Astrocyte (in vitro differentiated cells and primary cell): ENCODE results near the gene NEMP2.

Experiments
- EZH2 ChIP-seq: IDR thresholded peaks from 2 replicates; pipeline ENCODE4 v1.6.1; 2012; ENCODE audit warnings: mild to moderate bottlenecking, low read length, inconsistent platforms; ENCODE audit not compliant: insufficient read depth
- TF ChIP-seq, protein P1 (sequence below): IDR thresholded peaks from 2 replicates; pipeline ENCODE4 v1.5.1; 2011; ENCODE audit warnings: low read depth, mild to moderate bottlenecking, inconsistent platforms, low read length, moderate library complexity; ENCODE audit not compliant: insufficient read depth

DNA sequence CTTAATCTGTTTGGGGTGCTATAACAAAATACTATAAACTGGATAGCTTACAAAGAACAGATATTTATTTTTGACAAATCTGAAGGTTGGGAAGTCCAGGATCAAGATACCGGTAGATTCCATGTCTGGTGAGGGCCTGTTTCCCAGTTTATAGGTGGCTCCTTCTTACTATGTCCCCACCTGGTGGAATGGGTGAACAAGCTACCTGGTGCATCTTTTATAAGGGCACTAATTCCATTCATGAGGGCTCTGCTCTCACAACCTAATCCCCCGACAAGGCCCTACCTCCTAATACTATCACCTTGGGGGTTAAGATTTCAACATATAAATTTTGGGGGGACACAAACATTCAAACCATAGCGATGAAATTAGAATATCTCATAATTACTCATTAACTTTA, 15.6 kb upstream of the NEMP2 start:
- TF ChIP-seq, protein P1, sequence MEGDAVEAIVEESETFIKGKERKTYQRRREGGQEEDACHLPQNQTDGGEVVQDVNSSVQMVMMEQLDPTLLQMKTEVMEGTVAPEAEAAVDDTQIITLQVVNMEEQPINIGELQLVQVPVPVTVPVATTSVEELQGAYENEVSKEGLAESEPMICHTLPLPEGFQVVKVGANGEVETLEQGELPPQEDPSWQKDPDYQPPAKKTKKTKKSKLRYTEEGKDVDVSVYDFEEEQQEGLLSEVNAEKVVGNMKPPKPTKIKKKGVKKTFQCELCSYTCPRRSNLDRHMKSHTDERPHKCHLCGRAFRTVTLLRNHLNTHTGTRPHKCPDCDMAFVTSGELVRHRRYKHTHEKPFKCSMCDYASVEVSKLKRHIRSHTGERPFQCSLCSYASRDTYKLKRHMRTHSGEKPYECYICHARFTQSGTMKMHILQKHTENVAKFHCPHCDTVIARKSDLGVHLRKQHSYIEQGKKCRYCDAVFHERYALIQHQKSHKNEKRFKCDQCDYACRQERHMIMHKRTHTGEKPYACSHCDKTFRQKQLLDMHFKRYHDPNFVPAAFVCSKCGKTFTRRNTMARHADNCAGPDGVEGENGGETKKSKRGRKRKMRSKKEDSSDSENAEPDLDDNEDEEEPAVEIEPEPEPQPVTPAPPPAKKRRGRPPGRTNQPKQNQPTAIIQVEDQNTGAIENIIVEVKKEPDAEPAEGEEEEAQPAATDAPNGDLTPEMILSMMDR = no peak
- no peak for TF ChIP-seq EZH2
